ENCODE results near the gene ZNF507. TPM values are rescaled to one million over a fixed set of nuclear protein-coding genes. Genes with fewer than 3 reads are reported as not detected.

The ZNF507 gene
- total and polyA plus RNA-seq, 9 of the 15 experiments (the other 6 are each of a cell fraction or from before 2014, with no cell fraction given): 2.9 to 25.0 (median 10.4) TPM

GRCh38 chr19:32401992-32402391 is 56.6 kb downstream of the ZNF507 start:
- no peaks in the 10 kb centered on the region for H4K20me1 ChIP-seq (replicated peaks; ENCODE audit: control insufficient read depth, insufficient read depth, low read length)
- 50% methylated on average over 1 of the region's 1 CpG for WGBS (ENCODE audit: insufficient coverage, low coverage, missing lambda C conversion rate)
- H3K4me1 ChIP-seq (replicated peaks in 1 of 2; ENCODE audit: control insufficient read depth in 2 of 2, insufficient read depth in 2 of 2, low read length in 2 of 2): peaks cover 18 to 21% of the 10 kb centered on the region in 2 experiments; a peak in 4 of 5 replicates
- CTCF ChIA-PET (ENCODE audit: low intra/inter-chr PET ratio): no interaction called here
- H3K9ac ChIP-seq (ENCODE audit: insufficient read depth in 1 of 2, low read depth in 2 of 2, low read length in 2 of 2): no peak overlapping the region
- no TSS peak for BruUV-seq (replicated peaks)
- POLR2A ChIA-PET: no interaction called here
- H3K9me3 ChIP-seq (replicated peaks; ENCODE audit: control insufficient read depth, insufficient read depth, low read depth, low read length): no peaks in the 10 kb centered on the region
- no peak for DNase-seq (ENCODE audit: extremely low read depth in 1 of 4, low spot score in 3 of 4)
- no peak overlapping the region for H2AFZ ChIP-seq (ENCODE audit: low read depth, low read length)
- no peak overlapping the region for H3K4me3 ChIP-seq
- H3K9me1 ChIP-seq (ENCODE audit: control insufficient read depth, insufficient read depth, low read length): no peaks in the 10 kb centered on the region
- in situ Hi-C loops (cut with MboI) (no loop called here), intact Hi-C loops (cut with micrococcal nuclease) (no loop called here)
- FAIRE-seq: no peak
- H3K4me2 ChIP-seq (ENCODE audit: insufficient read depth, low read length): no peak overlapping the region
- no peak for ATAC-seq
- TF ChIP-seq NCOA6 (IDR thresholded peaks at IDR 0.05): no peak
- peak; percentile 48; the same call in 1 of the 2 replicates for TF ChIP-seq ZNF512 (tag; IDR thresholded peaks at IDR 0.05)
- no peak overlapping the region for H3K27ac ChIP-seq (ENCODE audit: extremely low read depth, low read depth, low read length)
- H3K36me3 ChIP-seq (ENCODE audit: control insufficient read depth, insufficient read depth, low read length): 0 out of 3 replicates have a peak, but pooled peaks cover 2% of the 10 kb centered on the region
- H3K27me3 ChIP-seq (ENCODE audit: control insufficient read depth in 2 of 2, insufficient read depth in 2 of 2, low read length in 2 of 2): no peaks in the 10 kb centered on the region
- peaks cover 31% of the 10 kb centered on the region for H3K79me2 ChIP-seq (ENCODE audit: control insufficient read depth, insufficient read depth, low read length)
